ENCODE data around the gene SLC7A5.
"Not testable (repeated sequence)": the region's sequence is repeated elsewhere in the genome, so short reads cannot be mapped to it uniquely, and the experiment has no call there.

DNA sequence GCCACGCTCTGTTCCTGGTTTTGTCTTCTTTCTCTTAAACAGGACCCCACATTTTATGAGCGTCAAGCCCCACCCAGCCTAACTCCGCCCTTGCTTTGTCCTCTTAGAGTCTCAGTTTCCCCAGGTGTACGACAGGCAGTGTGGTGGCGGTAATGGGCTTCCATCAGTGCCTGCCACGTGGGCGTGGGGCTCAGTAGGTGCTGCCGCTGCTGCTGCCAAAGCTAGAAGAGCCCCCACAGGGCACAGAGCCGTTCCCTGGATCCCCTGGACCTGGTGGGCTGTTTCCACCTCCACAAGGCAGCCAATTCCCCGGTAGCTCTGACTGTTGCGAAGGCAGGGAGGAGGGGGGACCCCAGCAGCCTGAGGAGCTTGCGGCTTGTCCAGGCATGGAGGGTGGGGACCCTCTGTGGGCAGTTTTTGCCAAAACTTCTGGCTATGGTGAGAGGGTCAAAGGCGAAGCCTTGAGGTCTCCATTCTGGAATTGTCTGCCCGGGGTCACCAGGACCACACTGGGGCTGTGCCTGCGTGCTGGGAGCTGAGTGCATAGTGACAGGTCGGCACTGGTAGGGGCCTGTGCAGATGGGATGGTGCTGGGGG, 27.7 kb upstream of the SLC7A5 start:
- TF ChIP-seq CTCF (IDR thresholded peaks at IDR 0.05 in 4 of 5, conservative IDR thresholded peaks at IDR 0.05 in 1 of 5); POLR2A (IDR thresholded peaks at IDR 0.05): not testable (repeated sequence)
